Endothelial cell of umbilical vein (primary cell): ENCODE data around the gene CCR5AS.

Experiments
- BruUV-seq: library from RNA; stranded (reverse); fragments of 400-500 nt; replicated peaks from 2 replicates; lab custom pipeline; 2021; lab: Mats Ljungman, UMichigan
- CTCF ChIA-PET: fragments of 300-600, 350-600 bp; sonication (Branson Sonifier 250); formaldehyde crosslinking; loops from one replicate; lab custom pipeline; 2021; ENCODE audit warnings: antibody characterized with exemption, inconsistent platforms; lab: Charles Lee
- POLR2A ChIA-PET: fragments of 300-600, 350-600 bp; sonication (Branson Sonifier 250); formaldehyde crosslinking; loops from one replicate; lab custom pipeline; 2021; ENCODE audit warnings: antibody characterized with exemption, inconsistent platforms; lab: Charles Lee
- DNase-seq: peaks from one replicate; pipeline ENCODE4 v3.0.0-alpha.2; 2011; ENCODE audit warnings: low read depth, low spot score
- FAIRE-seq: peaks from 2 replicates; lab custom pipeline; 2011; peaks lifted over from hg19 to GRCh38; lab: Jason Lieb, UNC
- H2AFZ ChIP-seq: 2 replicates; pipeline ENCODE4 v1.6.0; 2012; ENCODE audit warnings: low read depth, low read length, control low read depth, inconsistent platforms
- H3K27ac ChIP-seq: 2 replicates; pipeline ENCODE4 v1.5.1; 2011; ENCODE audit warnings: low read depth, mild to moderate bottlenecking, control low read depth, low read length, moderate library complexity; ENCODE audit not compliant: insufficient read depth
- H3K27me3 ChIP-seq, 2 experiments: 2 replicates each; pipeline versions ENCODE4 v1.6.0 to v1.6.1; 2011; ENCODE audit warnings: low read length in 2 of 2, mixed read lengths in 1 of 2; ENCODE audit not compliant: control insufficient read depth in 2 of 2, insufficient read depth in 2 of 2
- H3K36me3 ChIP-seq, 2 experiments: 2 replicates in 1 of 2; 3 replicates in 1 of 2; pipeline ENCODE4 v1.5.1; 2011; ENCODE audit warnings: low read length in 2 of 2, mild to moderate bottlenecking in 1 of 2, moderate library complexity in 1 of 2; ENCODE audit not compliant: control insufficient read depth in 2 of 2, insufficient read depth in 2 of 2; ENCODE audit errors: extremely low read depth in 1 of 2
- H3K4me1 ChIP-seq: 3 replicates; pipeline ENCODE4 v1.5.1; 2011; ENCODE audit warnings: mild to moderate bottlenecking, low read length; ENCODE audit not compliant: control insufficient read depth, insufficient read depth; ENCODE audit errors: extremely low read depth
- H3K4me2 ChIP-seq: 2 replicates; pipeline ENCODE4 v1.6.1; 2011; ENCODE audit warnings: low read length, control low read depth, mixed read lengths; ENCODE audit not compliant: insufficient read depth
- H3K4me3 ChIP-seq, 3 experiments: fragments of 200-600 bp in 1 of 3; sonication (generic), shearing (Covaris generic) in 1 of 3; replicated peaks in 1 of 3; 2 replicates each; pipeline ENCODE4 v1.5.1; 2011 to 2016; ENCODE audit warnings: control low read depth in 3 of 3, low read length in 3 of 3, mild to moderate bottlenecking in 2 of 3, inconsistent platforms in 1 of 3, low read depth in 1 of 3, moderate library complexity in 1 of 3; ENCODE audit not compliant: insufficient read depth in 1 of 3
- H3K79me2 ChIP-seq: 2 replicates; pipeline ENCODE4 v1.6.0; 2012; ENCODE audit warnings: low read length, inconsistent platforms; ENCODE audit not compliant: control insufficient read depth, insufficient read depth
- H3K9ac ChIP-seq: replicated peaks from 2 replicates; pipeline ENCODE3; 2011; ENCODE audit warnings: low read length, control low read depth; ENCODE audit not compliant: insufficient read depth; ENCODE audit errors: extremely low read depth
- H3K9me1 ChIP-seq: replicated peaks from 3 replicates; pipeline ENCODE4 v1.6.0; 2011; ENCODE audit warnings: mild to moderate bottlenecking, low read length; ENCODE audit not compliant: control insufficient read depth, insufficient read depth; ENCODE audit errors: extremely low read depth
- H3K9me3 ChIP-seq: replicated peaks from 2 replicates; pipeline ENCODE4 v1.5.1; 2012; ENCODE audit warnings: low read length, inconsistent platforms; ENCODE audit not compliant: control insufficient read depth, insufficient read depth
- H4K20me1 ChIP-seq: replicated peaks from 2 replicates; pipeline ENCODE3; 2011; ENCODE audit warnings: mild to moderate bottlenecking, low read length; ENCODE audit not compliant: control insufficient read depth, insufficient read depth; ENCODE audit errors: extremely low read depth
- CTCF ChIP-seq, 2 donors: IDR thresholded peaks; 1 replicate in 1 of 2; 2 replicates in 1 of 2; pipeline ENCODE4 v1.5.1; 2011; ENCODE audit warnings: low read length in 2 of 2, mild to moderate bottlenecking in 2 of 2, moderate library complexity in 2 of 2, control low read depth in 1 of 2, inconsistent platforms in 1 of 2, low read depth in 1 of 2; ENCODE audit not compliant: insufficient read depth in 1 of 2; ENCODE audit errors: extremely low read depth in 1 of 2
- EZH2 ChIP-seq: IDR thresholded peaks from 2 replicates; pipeline ENCODE4 v1.6.1; 2012; ENCODE audit warnings: borderline replicate concordance, low read depth, mild to moderate bottlenecking, moderate library complexity, low read length, inconsistent platforms; ENCODE audit not compliant: severe bottlenecking
- FOS ChIP-seq: IDR thresholded peaks from 2 replicates; pipeline ENCODE4 v1.6.1; 2011; ENCODE audit warnings: mild to moderate bottlenecking, low read length, moderate library complexity, borderline replicate concordance; ENCODE audit not compliant: insufficient read depth
- GATA2 ChIP-seq: IDR thresholded peaks from 2 replicates; pipeline ENCODE4 v1.7.0; 2011; ENCODE audit warnings: low read depth, mild to moderate bottlenecking, moderate library complexity, mixed read lengths, low read length; ENCODE audit not compliant: insufficient read length, insufficient read depth
- JUN ChIP-seq: IDR thresholded peaks from 2 replicates; pipeline ENCODE4 v1.6.1; 2011; ENCODE audit warnings: borderline replicate concordance, low read depth; ENCODE audit not compliant: insufficient read length, insufficient read depth
- MAX ChIP-seq: IDR thresholded peaks from 2 replicates; pipeline ENCODE4 v1.6.1; 2011; ENCODE audit not compliant: insufficient read depth, insufficient read length
- MYC ChIP-seq: IDR thresholded peaks from one replicate; pipeline ENCODE4 v1.6.1; 2011; ENCODE audit warnings: mild to moderate bottlenecking, low read depth, low read length
- POLR2A ChIP-seq: IDR thresholded peaks from 2 replicates; pipeline ENCODE4 v1.6.1; 2012; ENCODE audit warnings: low read depth, mild to moderate bottlenecking, control low read depth, low read length
- POLR2AphosphoS5 ChIP-seq: IDR thresholded peaks from 2 replicates; pipeline ENCODE4 v1.6.1; 2012; ENCODE audit warnings: low read depth, mild to moderate bottlenecking, control low read depth, low read length, moderate library complexity; ENCODE audit not compliant: insufficient read depth
- dilution Hi-C: fragments of 300-500 bp; cut with MboI; formaldehyde crosslinking; loops from one replicate; pipeline ENCODE4 v1.15.0; 2019; ENCODE audit warnings: low sequenced_read_pairs; ENCODE audit not compliant: extremely low pct_ligation_motif_present
- intact Hi-C: fragments of 100-400 bp; cut with micrococcal nuclease; formaldehyde crosslinking; loops from one replicate; pipeline ENCODE4 v1.10.0; 2022

The CCR5AS gene

GRCh38 chr3:46325645-46326300 lies 81.1 kb downstream of the CCR5AS start:
- no peak overlapping the region for H2AFZ ChIP-seq
- H3K4me2 ChIP-seq, result no peak overlapping the region
- no peaks in the 10 kb centered on the region for H3K36me3 ChIP-seq
- no peaks in the 10 kb centered on the region for H3K27me3 ChIP-seq
- no peak for DNase-seq
- no peak for FAIRE-seq
- ChIA-PET POLR2A (no interaction called here), CTCF (no interaction called here)
- H3K79me2 ChIP-seq, result no peaks in the 10 kb centered on the region
- no TSS peak for BruUV-seq
- intact Hi-C loops (no loop called here), dilution Hi-C loops (no loop called here)
- TF ChIP-seq MYC, result no peak
- no peak for TF ChIP-seq POLR2AphosphoS5
- TF ChIP-seq FOS, result no peak
- no peak for TF ChIP-seq EZH2
- no peak for TF ChIP-seq POLR2A
- no peak for TF ChIP-seq CTCF (IDR thresholded peaks at IDR 0.05; ENCODE audit: extremely low read depth in 1 of 2, insufficient read depth in 1 of 2, low read depth in 1 of 2, low read length in 2 of 2)
- no peak for TF ChIP-seq GATA2
- no peak for TF ChIP-seq MAX
- no peak for TF ChIP-seq JUN
- H3K27ac ChIP-seq, result no peak overlapping the region
- H3K4me3 ChIP-seq, result no peak overlapping the region
- no peaks in the 10 kb centered on the region for H3K9me3 ChIP-seq
- H4K20me1 ChIP-seq, result no peaks in the 10 kb centered on the region
- no peak overlapping the region for H3K9ac ChIP-seq
- no peaks in the 10 kb centered on the region for H3K4me1 ChIP-seq
- no peaks in the 10 kb centered on the region for H3K9me1 ChIP-seq
